ENCODE data around the gene TANC1. TPM values are rescaled to one million over a fixed set of nuclear protein-coding genes. Genes with fewer than 3 reads are reported as not detected.
"Not testable (repeated sequence)": the region's sequence is repeated elsewhere in the genome, so short reads cannot be mapped to it uniquely, and the experiment has no call there.

The TANC1 gene
- total RNA-seq, 2 donors from 2014 or later: 2.9 to 9.5 TPM

DNA sequence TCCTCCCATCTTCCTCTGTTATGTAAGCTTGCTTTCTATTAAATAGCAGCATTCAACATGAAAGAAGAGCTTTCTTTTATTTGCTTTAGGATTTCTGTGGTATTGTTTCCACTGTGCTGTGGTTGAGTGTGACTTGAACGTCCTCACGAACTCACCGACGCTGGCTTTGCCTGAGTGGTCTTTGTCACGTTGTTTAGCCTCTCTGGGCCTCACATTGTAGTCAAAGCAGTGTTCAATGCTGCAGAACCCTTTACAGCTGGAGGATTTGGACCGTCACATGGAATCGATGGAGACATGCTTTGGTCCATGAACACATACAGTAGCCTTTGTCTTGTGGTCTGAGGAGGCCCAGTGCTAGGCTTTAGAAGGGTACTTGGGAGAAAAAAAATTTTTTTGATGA is 66.3 kb downstream of the TANC1 start:
- Mint-ChIP-seq H3K4me1 (peaks cover 47% of the 10 kb centered on the region), H3K36me3 (ENCODE audit: low read depth) (peaks cover 9% of the 10 kb centered on the region), H3K9me3 (peaks cover 27% of the 10 kb centered on the region), H3K27ac (peak overlapping the region; percentile 32), H3K4me3 (no peak overlapping the region), H3K27me3 (ENCODE audit: insufficient read depth) (peaks cover 2% of the 10 kb centered on the region)
- DNase-seq: no peak
- WGBS, 2 experiments (ENCODE audit: insufficient coverage in 1 of 2, insufficient read length in 1 of 2): 78 to 91% methylated on average over 5 to 7 of the region's 7 CpGs
- Histone ChIP-seq H3K27me3 (ENCODE audit: control insufficient read depth, insufficient read depth, low read length, poor library complexity, severe bottlenecking) (no peaks in the 10 kb centered on the region), H3K9me3 (ENCODE audit: control insufficient read depth, low read length) (peaks cover 3% of the 10 kb centered on the region), H3K4me3 (ENCODE audit: low read length) (no peak overlapping the region), H3K9ac (ENCODE audit: extremely low read depth, low read length, poor library complexity, severe bottlenecking) (no peak overlapping the region), H3K27ac (ENCODE audit: low read depth, low read length) (no peak overlapping the region), H3K4me1 (ENCODE audit: control insufficient read depth, insufficient read depth, low read length) (peaks cover 42% of the 10 kb centered on the region), H3K36me3 (ENCODE audit: control insufficient read depth, insufficient read depth, low read length) (peaks cover 5% of the 10 kb centered on the region)
- TF ChIP-seq, protein P1, sequence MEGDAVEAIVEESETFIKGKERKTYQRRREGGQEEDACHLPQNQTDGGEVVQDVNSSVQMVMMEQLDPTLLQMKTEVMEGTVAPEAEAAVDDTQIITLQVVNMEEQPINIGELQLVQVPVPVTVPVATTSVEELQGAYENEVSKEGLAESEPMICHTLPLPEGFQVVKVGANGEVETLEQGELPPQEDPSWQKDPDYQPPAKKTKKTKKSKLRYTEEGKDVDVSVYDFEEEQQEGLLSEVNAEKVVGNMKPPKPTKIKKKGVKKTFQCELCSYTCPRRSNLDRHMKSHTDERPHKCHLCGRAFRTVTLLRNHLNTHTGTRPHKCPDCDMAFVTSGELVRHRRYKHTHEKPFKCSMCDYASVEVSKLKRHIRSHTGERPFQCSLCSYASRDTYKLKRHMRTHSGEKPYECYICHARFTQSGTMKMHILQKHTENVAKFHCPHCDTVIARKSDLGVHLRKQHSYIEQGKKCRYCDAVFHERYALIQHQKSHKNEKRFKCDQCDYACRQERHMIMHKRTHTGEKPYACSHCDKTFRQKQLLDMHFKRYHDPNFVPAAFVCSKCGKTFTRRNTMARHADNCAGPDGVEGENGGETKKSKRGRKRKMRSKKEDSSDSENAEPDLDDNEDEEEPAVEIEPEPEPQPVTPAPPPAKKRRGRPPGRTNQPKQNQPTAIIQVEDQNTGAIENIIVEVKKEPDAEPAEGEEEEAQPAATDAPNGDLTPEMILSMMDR (conservative IDR thresholded peaks at IDR 0.05): no peak

DNA sequence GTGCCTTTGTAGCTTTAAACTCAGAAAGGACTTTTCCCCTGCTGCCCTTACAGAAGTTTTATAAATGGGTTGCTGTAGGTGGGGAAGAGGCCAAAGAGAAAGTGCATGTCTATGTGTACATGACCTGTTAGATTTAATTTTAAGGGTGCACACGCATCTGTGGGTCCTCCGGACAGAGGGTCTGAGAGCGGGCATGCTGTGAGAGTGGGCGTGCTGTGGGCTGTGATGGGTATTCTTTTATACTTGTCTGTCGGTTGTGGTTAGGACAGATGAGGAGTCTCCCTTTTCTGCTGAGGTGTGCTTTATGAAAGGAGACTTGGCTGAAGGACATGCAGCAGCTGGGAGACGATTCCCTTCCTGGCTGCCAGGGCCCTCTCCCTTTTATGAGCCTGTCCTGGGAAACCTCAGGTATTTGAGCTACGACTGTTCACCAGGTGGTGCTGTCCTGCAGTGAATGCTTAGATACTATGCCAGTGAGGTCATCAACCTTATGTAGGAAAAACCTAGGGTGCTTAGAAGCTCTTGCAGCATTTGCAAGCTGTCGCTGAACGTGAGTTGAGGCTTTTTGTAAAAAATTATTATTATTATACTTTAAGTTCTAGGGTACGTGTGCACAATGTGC is 67.5 kb downstream of the TANC1 start:
- peaks cover 12% of the 10 kb centered on the region for H3K36me3 ChIP-seq (ENCODE audit: control insufficient read depth, insufficient read depth, low read length)
- WGBS, 2 experiments (ENCODE audit: insufficient coverage in 1 of 2, insufficient read length in 1 of 2): 60 to 78% methylated on average over 4 to 10 of the region's 10 CpGs
- Mint-ChIP-seq H3K4me3 (no peak overlapping the region), H3K36me3 (ENCODE audit: low read depth) (peaks cover 14% of the 10 kb centered on the region), H3K27me3 (ENCODE audit: insufficient read depth) (peaks cover 2% of the 10 kb centered on the region), H3K4me1 (peaks cover 36% of the 10 kb centered on the region), H3K27ac (peak overlapping the region; percentile 93), H3K9me3 (peaks cover 38% of the 10 kb centered on the region)
- peak; percentile 90 for DNase-seq
- peaks cover 14% of the 10 kb centered on the region for H3K9me3 ChIP-seq (ENCODE audit: control insufficient read depth, low read length)
- H3K4me1 ChIP-seq (ENCODE audit: control insufficient read depth, insufficient read depth, low read length): peaks cover 31% of the 10 kb centered on the region
- TF ChIP-seq, protein P1 (conservative IDR thresholded peaks at IDR 0.05): peak; percentile 80
- peak overlapping the region; percentile 23 for H3K9ac ChIP-seq (ENCODE audit: extremely low read depth, low read length, poor library complexity, severe bottlenecking)
- H3K27ac ChIP-seq (ENCODE audit: low read depth, low read length): no peak overlapping the region
- no peaks in the 10 kb centered on the region for H3K27me3 ChIP-seq (ENCODE audit: control insufficient read depth, insufficient read depth, low read length, poor library complexity, severe bottlenecking)
- H3K4me3 ChIP-seq (ENCODE audit: low read length): no peak overlapping the region

DNA sequence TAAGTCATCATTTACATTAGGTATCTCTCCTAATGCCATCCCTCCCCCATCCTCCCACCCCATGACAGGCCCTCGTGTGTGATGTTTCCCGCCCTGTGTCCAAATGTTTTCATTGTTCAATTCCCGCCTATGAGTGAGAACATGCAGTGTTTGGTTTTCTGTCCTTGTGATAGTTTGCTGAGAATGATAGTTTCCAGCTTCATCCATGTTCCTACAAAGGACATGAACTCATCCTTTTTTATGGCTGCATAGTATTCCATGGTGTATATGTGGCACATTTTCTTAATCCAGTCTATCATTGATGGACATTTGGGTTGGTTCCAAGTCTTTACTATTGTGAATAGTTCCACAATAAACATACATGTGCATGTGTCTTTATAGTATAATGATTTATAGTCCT is 68.0 kb downstream of the TANC1 start:
- not testable (repeated sequence) for H3K4me3 Mint-ChIP-seq, H3K27ac Mint-ChIP-seq

DNA sequence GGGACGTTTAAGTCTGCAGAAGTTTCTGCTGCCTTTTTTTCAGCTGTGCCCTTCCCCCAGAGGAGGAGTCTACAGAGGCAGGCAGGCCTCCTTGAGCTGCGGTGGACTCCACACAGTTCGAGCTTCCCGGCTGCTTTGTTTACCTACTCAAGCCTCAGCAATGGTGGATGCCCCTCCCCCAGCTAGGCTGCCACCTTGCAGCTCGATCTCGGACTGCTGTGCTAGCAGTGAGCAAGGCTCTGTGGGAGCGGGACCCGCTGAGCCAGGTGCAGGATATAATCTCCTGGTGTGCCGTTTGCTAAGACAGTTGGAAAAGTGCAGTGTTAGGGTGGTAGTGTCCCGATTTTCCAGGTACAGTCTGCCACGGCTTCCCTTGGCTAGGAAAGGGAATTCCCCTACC is 72.9 kb downstream of the TANC1 start:
- peaks cover 16% of the 10 kb centered on the region for H3K4me1 Mint-ChIP-seq
- H3K9me3 Mint-ChIP-seq: peaks cover 58% of the 10 kb centered on the region
- Histone ChIP-seq H3K4me1 (ENCODE audit: control insufficient read depth, insufficient read depth, low read length) (peaks cover 18% of the 10 kb centered on the region), H3K4me3 (ENCODE audit: low read length) (peak overlapping the region; percentile 71), H3K36me3 (ENCODE audit: control insufficient read depth, insufficient read depth, low read length) (peaks cover 25% of the 10 kb centered on the region), H3K9me3 (ENCODE audit: control insufficient read depth, low read length) (peaks cover 29% of the 10 kb centered on the region)
- H3K9ac ChIP-seq (ENCODE audit: extremely low read depth, low read length, poor library complexity, severe bottlenecking); H3K4me3 Mint-ChIP-seq; H3K27me3 ChIP-seq (ENCODE audit: control insufficient read depth, insufficient read depth, low read length, poor library complexity, severe bottlenecking); DNase-seq; H3K27ac ChIP-seq (ENCODE audit: low read depth, low read length); H3K27me3 Mint-ChIP-seq (ENCODE audit: insufficient read depth); H3K27ac Mint-ChIP-seq: not testable (repeated sequence)
- peaks cover 28% of the 10 kb centered on the region for H3K36me3 Mint-ChIP-seq (ENCODE audit: low read depth)
- WGBS, 2 experiments (ENCODE audit: insufficient coverage in 1 of 2, insufficient read length in 1 of 2): 91 to 95% methylated on average over 7 to 11 of the region's 11 CpGs

More for the DNA sequence above, 68.0 kb downstream of the TANC1 start:
- H3K27me3 Mint-ChIP-seq (ENCODE audit: insufficient read depth); DNase-seq; H3K27ac ChIP-seq (ENCODE audit: low read depth, low read length); H3K4me3 ChIP-seq (ENCODE audit: low read length); H3K9ac ChIP-seq (ENCODE audit: extremely low read depth, low read length, poor library complexity, severe bottlenecking); H3K27me3 ChIP-seq (ENCODE audit: control insufficient read depth, insufficient read depth, low read length, poor library complexity, severe bottlenecking): not testable (repeated sequence)
- H3K4me1 Mint-ChIP-seq: peaks cover 30% of the 10 kb centered on the region
- H3K36me3 ChIP-seq (ENCODE audit: control insufficient read depth, insufficient read depth, low read length): peaks cover 17% of the 10 kb centered on the region
- peaks cover 19% of the 10 kb centered on the region for H3K9me3 ChIP-seq (ENCODE audit: control insufficient read depth, low read length)
- WGBS, 2 experiments (ENCODE audit: insufficient coverage in 1 of 2, insufficient read length in 1 of 2): 92% methylated on average over 3 of the region's 3 CpGs; no CpG with 5 or more reads in 1 of the 2 experiments
- peaks cover 19% of the 10 kb centered on the region for H3K36me3 Mint-ChIP-seq (ENCODE audit: low read depth)
- peaks cover 27% of the 10 kb centered on the region for H3K4me1 ChIP-seq (ENCODE audit: control insufficient read depth, insufficient read depth, low read length)
- H3K9me3 Mint-ChIP-seq: peaks cover 43% of the 10 kb centered on the region
